ENCODE data around the gene CPXM2. TPM values are rescaled to one million over a fixed set of nuclear protein-coding genes. Genes with fewer than 3 reads are reported as not detected.

CPXM2 gene
- total RNA-seq, 2 donors from 2014 or later: not detected

GRCh38 chr10:123912466-123912865 lies 20.9 kb upstream of the CPXM2 start:
- no peak overlapping the region for H3K27ac Mint-ChIP-seq
- no peaks in the 10 kb centered on the region for H3K4me1 Mint-ChIP-seq
- H3K9me3 Mint-ChIP-seq: peaks cover 5% of the 10 kb centered on the region

GRCh38 chr10:123911866-123912265 lies 20.3 kb upstream of the CPXM2 start:
- H3K4me3 Mint-ChIP-seq: no peak overlapping the region
- H3K27ac Mint-ChIP-seq: no peak overlapping the region
- H3K4me1 Mint-ChIP-seq: no peaks in the 10 kb centered on the region

More at GRCh38 chr10:123912466-123912865, 20.9 kb upstream of the CPXM2 start:
- ATAC-seq (replicated peaks): no peak
- Mint-ChIP-seq H3K4me3 (no peak overlapping the region), H3K36me3 (ENCODE audit: low read depth) (no peaks in the 10 kb centered on the region), H3K27me3 (peaks cover 46% of the 10 kb centered on the region)

GRCh38 chr10:123909866-123910265 lies 18.3 kb upstream of the CPXM2 start:
- Mint-ChIP-seq H3K36me3 (ENCODE audit: low read depth) (no peaks in the 10 kb centered on the region), H3K27me3 (peaks cover 45% of the 10 kb centered on the region), H3K9me3 (peaks cover 5% of the 10 kb centered on the region), H3K4me3 (no peak overlapping the region), H3K4me1 (no peaks in the 10 kb centered on the region), H3K27ac (no peak overlapping the region)
- ATAC-seq (replicated peaks): no peak

More at GRCh38 chr10:123911866-123912265, 20.3 kb upstream of the CPXM2 start:
- peaks cover 5% of the 10 kb centered on the region for H3K9me3 Mint-ChIP-seq
- ATAC-seq (replicated peaks): no peak
- peaks cover 44% of the 10 kb centered on the region for H3K27me3 Mint-ChIP-seq
- H3K36me3 Mint-ChIP-seq (ENCODE audit: low read depth): no peaks in the 10 kb centered on the region

- no peaks in the 10 kb centered on the region for H3K4me1 Mint-ChIP-seq
- no peak overlapping the region for H3K4me3 Mint-ChIP-seq
- H3K36me3 Mint-ChIP-seq (ENCODE audit: low read depth): no peaks in the 10 kb centered on the region
- no peak for ATAC-seq (replicated peaks)
- peaks cover 45% of the 10 kb centered on the region for H3K27me3 Mint-ChIP-seq
- peaks cover 5% of the 10 kb centered on the region for H3K9me3 Mint-ChIP-seq
- no peak overlapping the region for H3K27ac Mint-ChIP-seq
Observed at GRCh38 chr10:123909426-123909825, 17.8 kb upstream of the CPXM2 start.

- Mint-ChIP-seq H3K27me3 (peaks cover 43% of the 10 kb centered on the region), H3K4me3 (no peak overlapping the region), H3K27ac (no peak overlapping the region), H3K36me3 (ENCODE audit: low read depth) (no peaks in the 10 kb centered on the region), H3K9me3 (peaks cover 5% of the 10 kb centered on the region), H3K4me1 (no peaks in the 10 kb centered on the region)
- no peak for ATAC-seq (replicated peaks)
Observed at GRCh38 chr10:123908379-123908778, 16.8 kb upstream of the CPXM2 start.

- Mint-ChIP-seq H3K4me3 (no peak overlapping the region), H3K36me3 (ENCODE audit: low read depth) (no peaks in the 10 kb centered on the region), H3K27me3 (peaks cover 35% of the 10 kb centered on the region), H3K4me1 (no peaks in the 10 kb centered on the region), H3K27ac (no peak overlapping the region), H3K9me3 (peaks cover 5% of the 10 kb centered on the region)
- no peak for ATAC-seq (replicated peaks)
Observed at GRCh38 chr10:123906884-123907652, 15.5 kb upstream of the CPXM2 start.

GRCh38 chr10:123906296-123906695 lies 14.7 kb upstream of the CPXM2 start:
- no peaks in the 10 kb centered on the region for H3K4me1 Mint-ChIP-seq
- peaks cover 30% of the 10 kb centered on the region for H3K27me3 Mint-ChIP-seq
- H3K27ac Mint-ChIP-seq: no peak overlapping the region
- no peak for ATAC-seq (replicated peaks)
- H3K9me3 Mint-ChIP-seq: peaks cover 5% of the 10 kb centered on the region
- no peaks in the 10 kb centered on the region for H3K36me3 Mint-ChIP-seq (ENCODE audit: low read depth)
- H3K4me3 Mint-ChIP-seq: no peak overlapping the region

- peaks cover 18% of the 10 kb centered on the region for H3K27me3 Mint-ChIP-seq
Observed at GRCh38 chr10:123904834-123905409, 13.3 kb upstream of the CPXM2 start.

GRCh38 chr10:123903621-123904020 lies 12.0 kb upstream of the CPXM2 start:
- H3K27ac Mint-ChIP-seq: no peak overlapping the region

More at GRCh38 chr10:123904834-123905409, 13.3 kb upstream of the CPXM2 start:
- Mint-ChIP-seq H3K4me3 (no peak overlapping the region), H3K4me1 (no peaks in the 10 kb centered on the region), H3K36me3 (ENCODE audit: low read depth) (no peaks in the 10 kb centered on the region), H3K9me3 (no peaks in the 10 kb centered on the region), H3K27ac (no peak overlapping the region)
- no peak for ATAC-seq (replicated peaks)

GRCh38 chr10:123901621-123902020 lies 10.0 kb upstream of the CPXM2 start:
- no peak overlapping the region for H3K27ac Mint-ChIP-seq
- no peak for ATAC-seq (replicated peaks)
- peaks cover 24% of the 10 kb centered on the region for H3K27me3 Mint-ChIP-seq
- H3K4me1 Mint-ChIP-seq: no peaks in the 10 kb centered on the region
- no peak overlapping the region for H3K4me3 Mint-ChIP-seq
- H3K36me3 Mint-ChIP-seq (ENCODE audit: low read depth): no peaks in the 10 kb centered on the region
- H3K9me3 Mint-ChIP-seq: no peaks in the 10 kb centered on the region

More at GRCh38 chr10:123903621-123904020, 12.0 kb upstream of the CPXM2 start:
- H3K4me1 Mint-ChIP-seq: no peaks in the 10 kb centered on the region
- peaks cover 23% of the 10 kb centered on the region for H3K27me3 Mint-ChIP-seq
- H3K9me3 Mint-ChIP-seq: no peaks in the 10 kb centered on the region
- H3K36me3 Mint-ChIP-seq (ENCODE audit: low read depth): no peaks in the 10 kb centered on the region
- H3K4me3 Mint-ChIP-seq: no peak overlapping the region
- no peak for ATAC-seq (replicated peaks)

GRCh38 chr10:123897146-123897545 lies 5.5 kb upstream of the CPXM2 start:
- H3K9me3 Mint-ChIP-seq: no peaks in the 10 kb centered on the region
- H3K27me3 Mint-ChIP-seq: peaks cover 13% of the 10 kb centered on the region
- no peak overlapping the region for H3K27ac Mint-ChIP-seq
- no peaks in the 10 kb centered on the region for H3K4me1 Mint-ChIP-seq
- ATAC-seq (replicated peaks): no peak
- H3K36me3 Mint-ChIP-seq (ENCODE audit: low read depth): no peaks in the 10 kb centered on the region
- no peak overlapping the region for H3K4me3 Mint-ChIP-seq

GRCh38 chr10:123896246-123896927 lies 4.8 kb upstream of the CPXM2 start:
- Mint-ChIP-seq H3K4me3 (no peak overlapping the region), H3K27ac (no peak overlapping the region), H3K36me3 (ENCODE audit: low read depth) (no peaks in the 10 kb centered on the region), H3K27me3 (peaks cover 13% of the 10 kb centered on the region), H3K9me3 (no peaks in the 10 kb centered on the region), H3K4me1 (no peaks in the 10 kb centered on the region)
- ATAC-seq (replicated peaks): no peak

- peaks cover 24% of the 10 kb centered on the region for H3K27me3 Mint-ChIP-seq
- H3K9me3 Mint-ChIP-seq: no peaks in the 10 kb centered on the region
- H3K36me3 Mint-ChIP-seq (ENCODE audit: low read depth): no peaks in the 10 kb centered on the region
- no peaks in the 10 kb centered on the region for H3K4me1 Mint-ChIP-seq
- no peak overlapping the region for H3K27ac Mint-ChIP-seq
- no peak overlapping the region for H3K4me3 Mint-ChIP-seq
- ATAC-seq (replicated peaks): no peak
Observed at GRCh38 chr10:123893651-123894050, 2.0 kb upstream of the CPXM2 start.

- no peak for ATAC-seq (replicated peaks)
- H3K27ac Mint-ChIP-seq: no peak overlapping the region
- H3K27me3 Mint-ChIP-seq: peaks cover 20% of the 10 kb centered on the region
- no peaks in the 10 kb centered on the region for H3K4me1 Mint-ChIP-seq
- no peak overlapping the region for H3K4me3 Mint-ChIP-seq
- no peaks in the 10 kb centered on the region for H3K9me3 Mint-ChIP-seq
- H3K36me3 Mint-ChIP-seq (ENCODE audit: low read depth): no peaks in the 10 kb centered on the region
Observed at GRCh38 chr10:123890756-123891143, 857 bp downstream of the CPXM2 start.

- H3K9me3 Mint-ChIP-seq: no peaks in the 10 kb centered on the region
- H3K36me3 Mint-ChIP-seq (ENCODE audit: low read depth): no peaks in the 10 kb centered on the region
- peaks cover 20% of the 10 kb centered on the region for H3K27me3 Mint-ChIP-seq
- no peak overlapping the region for H3K4me3 Mint-ChIP-seq
- no peaks in the 10 kb centered on the region for H3K4me1 Mint-ChIP-seq
- H3K27ac Mint-ChIP-seq: no peak overlapping the region
- ATAC-seq (replicated peaks): no peak
Observed at GRCh38 chr10:123890226-123890625, 1.4 kb downstream of the CPXM2 start.

All from activated T-helper 17 cell treated with anti-CD3 and anti-CD28 coated beads, Interleukin-2, amount 50 U/mL, for 72 hours (primary cell).